ENCODE measurements around the gene CD300A. TPM values are rescaled to one million over a fixed set of nuclear protein-coding genes. Genes with fewer than 3 reads are reported as not detected.

CD300A gene
- total and polyA plus RNA-seq, 2 donors (not counting 3 experiments of a cell fraction or from before 2014, with no cell fraction given): not detected

Small RNAs within 50 kb of the gene (small RNA-seq; reads per million reads assigned to genes)
- gene RNA5SP448 (ENCODE audit: insufficient read depth, insufficient read length, low read depth, low replicate concordance): not detected

Other genes starting within 250 kb of the CD300A start
- not detected in 2 replicates for gene DNAI2, start 192.4 kb upstream of the CD300A start, total RNA-seq
- not detected in 2 replicates for gene DNAI2, start 192.4 kb upstream of the CD300A start, polyA plus RNA-seq
- gene KIF19, start 140.4 kb upstream of the CD300A start, total RNA-seq: 0.21 and 0.84 TPM in 2 replicates
- 0.10 and 0.11 TPM in 2 replicates for gene KIF19, start 140.4 kb upstream of the CD300A start, polyA plus RNA-seq
- not detected in 2 replicates for gene BTBD17, start 104.8 kb upstream of the CD300A start, total RNA-seq
- gene BTBD17, start 104.8 kb upstream of the CD300A start, polyA plus RNA-seq: not detected in 2 replicates
- not detected in 2 replicates for gene GPR142, start 99.1 kb upstream of the CD300A start, total RNA-seq
- not detected in 2 replicates for gene GPR142, start 99.1 kb upstream of the CD300A start, polyA plus RNA-seq
- not detected in 2 replicates for gene GPRC5C, start 34.5 kb upstream of the CD300A start, total RNA-seq
- gene GPRC5C, start 34.5 kb upstream of the CD300A start, polyA plus RNA-seq: not detected in 2 replicates
- gene CD300LB, start 64.8 kb downstream of the CD300A start, total RNA-seq: not detected in 2 replicates
- not detected in 2 replicates for gene CD300LB, start 64.8 kb downstream of the CD300A start, polyA plus RNA-seq
- gene CD300C, start 79.5 kb downstream of the CD300A start, total RNA-seq: not detected in 2 replicates
- not detected in 2 replicates for gene CD300C, start 79.5 kb downstream of the CD300A start, polyA plus RNA-seq
- gene CD300H, start 100.9 kb downstream of the CD300A start, total RNA-seq: not detected in 2 replicates
- gene CD300H, start 100.9 kb downstream of the CD300A start, polyA plus RNA-seq: not detected in 2 replicates
- gene CD300LD, start 125.6 kb downstream of the CD300A start, total RNA-seq: not detected in 2 replicates
- gene CD300LD, start 125.6 kb downstream of the CD300A start, polyA plus RNA-seq: not detected in 2 replicates
- gene CD300E, start 157.1 kb downstream of the CD300A start, total RNA-seq: not detected in 2 replicates
- gene CD300E, start 157.1 kb downstream of the CD300A start, polyA plus RNA-seq: not detected in 2 replicates
- not detected in 2 replicates for gene CD300LF, start 246.3 kb downstream of the CD300A start, total RNA-seq
- not detected in 2 replicates for gene CD300LF, start 246.3 kb downstream of the CD300A start, polyA plus RNA-seq

All from endothelial cell of umbilical vein (primary cell).